ENCODE measurements around the gene PDZRN4. TPM values are rescaled to one million over a fixed set of nuclear protein-coding genes. Genes with fewer than 3 reads are reported as not detected.
"Not testable (repeated sequence)": the region's sequence is repeated elsewhere in the genome, so short reads cannot be mapped to it uniquely, and the experiment has no call there.

Gene PDZRN4
- polyA plus RNA-seq, 1 donor from 2014 or later = 46.7 TPM

DNA sequence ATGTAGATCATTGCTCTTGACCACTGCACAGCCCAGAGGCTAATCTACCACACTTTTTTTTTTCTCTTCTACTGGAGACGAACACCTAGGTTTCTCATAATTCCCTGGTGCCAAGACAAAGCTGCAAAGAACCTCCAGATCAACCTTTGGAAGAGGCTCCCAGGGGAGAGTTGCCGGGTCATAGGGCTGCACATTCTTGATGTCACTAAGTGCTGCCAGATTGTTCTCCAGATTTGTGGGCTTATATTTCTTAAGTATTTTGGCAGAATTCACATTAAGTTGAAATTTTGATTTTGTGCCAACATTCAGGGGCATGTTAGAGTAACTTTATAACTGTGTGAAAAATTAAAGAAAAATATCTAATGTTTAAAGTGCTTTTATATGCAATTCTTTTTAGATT lies 13.5 kb upstream of the PDZRN4 start:
- Histone ChIP-seq H3K4me3 (ENCODE audit: low read length) (no peak overlapping the region), H3K9ac (ENCODE audit: low read length) (no peak overlapping the region), H3K36me3 (ENCODE audit: insufficient read depth, low read length) (no peaks in the 10 kb centered on the region), H3K79me2 (replicated peaks; ENCODE audit: insufficient read depth, low read length) (no peaks in the 10 kb centered on the region), H3K27ac (ENCODE audit: low read length) (no peak overlapping the region), H4K20me1 (ENCODE audit: insufficient read depth) (no peaks in the 10 kb centered on the region), H2AFZ (ENCODE audit: low read depth, low read length) (no peak overlapping the region), H3K9me2 (ENCODE audit: insufficient read depth, low read length) (no peaks in the 10 kb centered on the region), H3K4me2 (ENCODE audit: low read length) (no peak overlapping the region), H3K27me3 (ENCODE audit: insufficient read depth, low read depth, low read length) (no peaks in the 10 kb centered on the region), H3K9me3 (ENCODE audit: low read length) (no peaks in the 10 kb centered on the region), H3F3A (ENCODE audit: insufficient read depth, low read length, poor library complexity, severe bottlenecking) (no peaks in the 10 kb centered on the region)
- TF ChIP-seq POLR2AphosphoS5 (IDR thresholded peaks at IDR 0.05) = no peak
- TF ChIP-seq, protein P1, sequence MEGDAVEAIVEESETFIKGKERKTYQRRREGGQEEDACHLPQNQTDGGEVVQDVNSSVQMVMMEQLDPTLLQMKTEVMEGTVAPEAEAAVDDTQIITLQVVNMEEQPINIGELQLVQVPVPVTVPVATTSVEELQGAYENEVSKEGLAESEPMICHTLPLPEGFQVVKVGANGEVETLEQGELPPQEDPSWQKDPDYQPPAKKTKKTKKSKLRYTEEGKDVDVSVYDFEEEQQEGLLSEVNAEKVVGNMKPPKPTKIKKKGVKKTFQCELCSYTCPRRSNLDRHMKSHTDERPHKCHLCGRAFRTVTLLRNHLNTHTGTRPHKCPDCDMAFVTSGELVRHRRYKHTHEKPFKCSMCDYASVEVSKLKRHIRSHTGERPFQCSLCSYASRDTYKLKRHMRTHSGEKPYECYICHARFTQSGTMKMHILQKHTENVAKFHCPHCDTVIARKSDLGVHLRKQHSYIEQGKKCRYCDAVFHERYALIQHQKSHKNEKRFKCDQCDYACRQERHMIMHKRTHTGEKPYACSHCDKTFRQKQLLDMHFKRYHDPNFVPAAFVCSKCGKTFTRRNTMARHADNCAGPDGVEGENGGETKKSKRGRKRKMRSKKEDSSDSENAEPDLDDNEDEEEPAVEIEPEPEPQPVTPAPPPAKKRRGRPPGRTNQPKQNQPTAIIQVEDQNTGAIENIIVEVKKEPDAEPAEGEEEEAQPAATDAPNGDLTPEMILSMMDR (IDR thresholded peaks at IDR 0.05; ENCODE audit: poor library complexity, severe bottlenecking) = no peak
- TF ChIP-seq, protein P2, sequence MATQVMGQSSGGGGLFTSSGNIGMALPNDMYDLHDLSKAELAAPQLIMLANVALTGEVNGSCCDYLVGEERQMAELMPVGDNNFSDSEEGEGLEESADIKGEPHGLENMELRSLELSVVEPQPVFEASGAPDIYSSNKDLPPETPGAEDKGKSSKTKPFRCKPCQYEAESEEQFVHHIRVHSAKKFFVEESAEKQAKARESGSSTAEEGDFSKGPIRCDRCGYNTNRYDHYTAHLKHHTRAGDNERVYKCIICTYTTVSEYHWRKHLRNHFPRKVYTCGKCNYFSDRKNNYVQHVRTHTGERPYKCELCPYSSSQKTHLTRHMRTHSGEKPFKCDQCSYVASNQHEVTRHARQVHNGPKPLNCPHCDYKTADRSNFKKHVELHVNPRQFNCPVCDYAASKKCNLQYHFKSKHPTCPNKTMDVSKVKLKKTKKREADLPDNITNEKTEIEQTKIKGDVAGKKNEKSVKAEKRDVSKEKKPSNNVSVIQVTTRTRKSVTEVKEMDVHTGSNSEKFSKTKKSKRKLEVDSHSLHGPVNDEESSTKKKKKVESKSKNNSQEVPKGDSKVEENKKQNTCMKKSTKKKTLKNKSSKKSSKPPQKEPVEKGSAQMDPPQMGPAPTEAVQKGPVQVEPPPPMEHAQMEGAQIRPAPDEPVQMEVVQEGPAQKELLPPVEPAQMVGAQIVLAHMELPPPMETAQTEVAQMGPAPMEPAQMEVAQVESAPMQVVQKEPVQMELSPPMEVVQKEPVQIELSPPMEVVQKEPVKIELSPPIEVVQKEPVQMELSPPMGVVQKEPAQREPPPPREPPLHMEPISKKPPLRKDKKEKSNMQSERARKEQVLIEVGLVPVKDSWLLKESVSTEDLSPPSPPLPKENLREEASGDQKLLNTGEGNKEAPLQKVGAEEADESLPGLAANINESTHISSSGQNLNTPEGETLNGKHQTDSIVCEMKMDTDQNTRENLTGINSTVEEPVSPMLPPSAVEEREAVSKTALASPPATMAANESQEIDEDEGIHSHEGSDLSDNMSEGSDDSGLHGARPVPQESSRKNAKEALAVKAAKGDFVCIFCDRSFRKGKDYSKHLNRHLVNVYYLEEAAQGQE (IDR thresholded peaks at IDR 0.05; ENCODE audit: borderline replicate concordance) = no peak

DNA sequence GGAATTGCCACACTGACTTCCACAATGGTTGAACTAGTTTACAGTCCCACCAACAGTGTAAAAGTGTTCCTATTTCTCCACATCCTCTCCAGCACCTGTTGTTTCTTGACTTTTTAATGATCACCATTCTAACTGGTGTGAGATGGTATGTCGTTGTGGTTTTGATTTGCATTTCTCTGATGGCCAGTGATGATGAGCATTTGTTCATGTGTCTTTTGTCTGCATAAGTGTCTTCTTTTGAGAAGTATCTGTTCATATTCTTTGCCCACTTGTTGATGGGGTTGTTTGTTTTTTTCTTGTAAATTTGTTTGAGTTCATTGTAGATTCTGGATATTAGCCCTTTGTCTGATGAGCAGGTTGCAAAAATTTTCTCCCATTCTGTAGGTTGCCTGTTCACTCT lies 8.6 kb upstream of the PDZRN4 start:
- H3K27ac ChIP-seq (ENCODE audit: low read length); H3K27me3 ChIP-seq (ENCODE audit: insufficient read depth, low read depth, low read length); H3K4me2 ChIP-seq (ENCODE audit: low read length); H3K79me2 ChIP-seq (replicated peaks; ENCODE audit: insufficient read depth, low read length); H3K9me3 ChIP-seq (ENCODE audit: low read length); H3K36me3 ChIP-seq (ENCODE audit: insufficient read depth, low read length); H2AFZ ChIP-seq (ENCODE audit: low read depth, low read length); H3K4me3 ChIP-seq (ENCODE audit: low read length); H4K20me1 ChIP-seq (ENCODE audit: insufficient read depth); H3K9me2 ChIP-seq (ENCODE audit: insufficient read depth, low read length); H3K9ac ChIP-seq (ENCODE audit: low read length); H3F3A ChIP-seq (ENCODE audit: insufficient read depth, low read length, poor library complexity, severe bottlenecking): not testable (repeated sequence)

DNA sequence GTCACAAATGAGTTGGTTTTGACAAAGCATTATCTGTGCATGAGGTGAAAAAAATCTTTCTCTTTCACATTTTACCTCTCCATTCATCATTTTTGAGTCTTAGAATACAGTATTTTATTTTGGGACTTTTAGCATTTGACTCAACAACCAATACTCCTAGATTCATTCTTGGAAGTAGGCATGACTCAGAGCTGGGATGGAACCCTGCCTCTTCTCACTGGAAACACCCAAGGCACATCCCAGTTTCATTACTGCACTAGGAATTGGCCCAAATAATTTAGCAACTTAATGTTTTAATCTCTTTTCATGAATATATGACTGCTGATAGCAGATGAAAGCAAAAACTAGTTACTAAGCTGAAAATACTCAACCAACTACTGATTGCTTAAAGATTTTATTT lies 3.3 kb upstream of the PDZRN4 start:
- Histone ChIP-seq H3K27me3 (ENCODE audit: insufficient read depth, low read depth, low read length) (peaks cover 33% of the 10 kb centered on the region), H3K4me3 (ENCODE audit: low read length) (no peak overlapping the region)

More for the DNA sequence above, 3.3 kb upstream of the PDZRN4 start:
- Histone ChIP-seq H3K9me2 (ENCODE audit: insufficient read depth, low read length) (no peaks in the 10 kb centered on the region), H2AFZ (ENCODE audit: low read depth, low read length) (no peak overlapping the region), H3F3A (ENCODE audit: insufficient read depth, low read length, poor library complexity, severe bottlenecking) (no peaks in the 10 kb centered on the region), H3K27ac (ENCODE audit: low read length) (no peak overlapping the region), H3K9me3 (ENCODE audit: low read length) (no peaks in the 10 kb centered on the region), H3K79me2 (replicated peaks; ENCODE audit: insufficient read depth, low read length) (no peaks in the 10 kb centered on the region), H3K36me3 (ENCODE audit: insufficient read depth, low read length) (no peaks in the 10 kb centered on the region), H4K20me1 (ENCODE audit: insufficient read depth) (no peaks in the 10 kb centered on the region), H3K9ac (ENCODE audit: low read length) (no peak overlapping the region), H3K4me2 (ENCODE audit: low read length) (no peak overlapping the region)
- TF ChIP-seq SMC3 (conservative IDR thresholded peaks at IDR 0.05; ENCODE audit: poor library complexity) (no peak), EP300 (conservative IDR thresholded peaks at IDR 0.05; ENCODE audit: poor library complexity, severe bottlenecking) (no peak), RAD21 (conservative IDR thresholded peaks at IDR 0.05) (no peak), MXI1 (conservative IDR thresholded peaks at IDR 0.05; ENCODE audit: poor library complexity, severe bottlenecking) (no peak), TAF1 (IDR thresholded peaks at IDR 0.05; ENCODE audit: low read depth) (no peak), POLR2AphosphoS5 (IDR thresholded peaks at IDR 0.05) (no peak)
- TF ChIP-seq, protein P2 (IDR thresholded peaks at IDR 0.05; ENCODE audit: borderline replicate concordance) = no peak
